Activated CD4-positive, CD25-positive, alpha-beta regulatory T cell treated with anti-CD3 and anti-CD28 coated beads, Interleukin-2, amount 50 U/mL, for 72 hours (primary cell): ENCODE data around the gene DMGDH.

ENCODE experiments used
- DNase-seq: peaks from one replicate; pipeline ENCODE4 v3.0.0; 2021

Gene DMGDH

GRCh38 chr5:78972654-78973428, 96.6 kb downstream of the DMGDH start:
- DNase-seq: no peak

- no peak for DNase-seq
Observed at GRCh38 chr5:78971998-78972397, 97.5 kb downstream of the DMGDH start.

GRCh38 chr5:78968781-78969180, 100.7 kb downstream of the DMGDH start:
- no peak for DNase-seq

- DNase-seq: no peak
Observed at GRCh38 chr5:78964889-78965288, 104.6 kb downstream of the DMGDH start.

- DNase-seq: no peak
Observed at GRCh38 chr5:78961743-78962142, 107.7 kb downstream of the DMGDH start.

- DNase-seq: no peak
Observed at GRCh38 chr5:78959767-78960166, 109.7 kb downstream of the DMGDH start.

- DNase-seq: no peak
Observed at GRCh38 chr5:78958672-78959445, 110.6 kb downstream of the DMGDH start.

GRCh38 chr5:78956901-78957300, 112.6 kb downstream of the DMGDH start:
- no peak for DNase-seq

GRCh38 chr5:78953092-78953800, 116.2 kb downstream of the DMGDH start:
- no peak for DNase-seq
